Activated naive CD4-positive, alpha-beta T cell treated with anti-CD3 and anti-CD28 coated beads, Interleukin-2, amount 10 ng/mL, durations not matched to agents 5 hours and 36 hours (primary cell): ENCODE measurements around the gene PIP5K1A. TPM values are rescaled to one million over a fixed set of nuclear protein-coding genes. Genes with fewer than 3 reads are reported as not detected.

Experiments
- total RNA-seq, 2 experiments: library from RNA; stranded (reverse); gene quantifications; one replicate each; pipeline ENCODE4 v1.2.3, GENCODE V29; 2021

PIP5K1A gene
- total RNA-seq = 10 to 100 TPM; 57.7 to 59.3 TPM

DNA sequence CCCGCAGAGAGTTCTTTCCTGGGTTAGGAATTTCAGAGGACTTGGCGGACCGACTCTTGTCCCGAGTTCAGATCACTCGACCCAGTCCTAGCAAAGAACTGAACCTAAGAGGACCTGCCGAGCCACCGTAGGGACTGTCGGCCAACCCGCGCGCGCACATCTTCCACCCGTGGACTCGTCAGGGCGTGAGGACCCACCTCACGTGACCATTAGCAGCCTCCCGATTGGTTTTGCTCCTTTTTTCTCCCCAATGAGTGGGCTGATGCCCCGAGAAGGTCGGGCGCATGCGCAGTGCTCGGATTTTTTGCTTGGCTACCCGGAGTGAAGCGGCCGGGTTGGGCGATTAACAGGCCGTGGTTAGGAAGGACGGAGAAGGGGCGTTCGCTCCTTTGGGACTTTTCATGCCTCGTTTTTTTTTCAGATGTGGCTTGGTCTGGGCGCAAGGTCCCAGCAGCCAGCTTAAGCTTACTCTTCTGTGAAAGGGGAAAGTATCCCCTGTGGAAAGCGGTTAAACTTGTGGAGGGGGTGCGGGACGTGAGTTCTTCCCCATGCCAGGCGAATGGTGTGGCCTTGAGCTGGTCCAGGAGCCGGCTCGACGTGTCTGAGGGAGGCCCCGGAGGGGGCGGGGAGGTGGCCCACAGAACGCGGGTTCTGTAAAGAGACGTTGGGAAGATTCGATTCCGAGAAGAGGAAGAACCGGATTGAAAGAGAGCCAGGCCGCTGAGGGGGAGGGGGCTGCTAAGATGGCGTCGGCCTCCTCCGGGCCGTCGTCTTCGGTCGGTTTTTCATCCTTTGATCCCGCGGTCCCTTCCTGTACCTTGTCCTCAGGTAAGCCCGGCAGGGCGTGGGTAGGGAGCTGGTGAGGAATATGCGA, at the start of gene PIP5K1A:
PIP5K1A (plus strand) TSS at position 299 of the 874 bp plus-strand sequence; CDS start at position 744, 445 bp downstream.

GRCh38 chr1:151156515-151156819, 41.9 kb upstream of the PIP5K1A start, which contains the start of gene TNFAIP8L2:
TNFAIP8L2 (plus strand) TSS chr1:151156649; CDS start chr1:151158698, 2,049 bp downstream.

DNA sequence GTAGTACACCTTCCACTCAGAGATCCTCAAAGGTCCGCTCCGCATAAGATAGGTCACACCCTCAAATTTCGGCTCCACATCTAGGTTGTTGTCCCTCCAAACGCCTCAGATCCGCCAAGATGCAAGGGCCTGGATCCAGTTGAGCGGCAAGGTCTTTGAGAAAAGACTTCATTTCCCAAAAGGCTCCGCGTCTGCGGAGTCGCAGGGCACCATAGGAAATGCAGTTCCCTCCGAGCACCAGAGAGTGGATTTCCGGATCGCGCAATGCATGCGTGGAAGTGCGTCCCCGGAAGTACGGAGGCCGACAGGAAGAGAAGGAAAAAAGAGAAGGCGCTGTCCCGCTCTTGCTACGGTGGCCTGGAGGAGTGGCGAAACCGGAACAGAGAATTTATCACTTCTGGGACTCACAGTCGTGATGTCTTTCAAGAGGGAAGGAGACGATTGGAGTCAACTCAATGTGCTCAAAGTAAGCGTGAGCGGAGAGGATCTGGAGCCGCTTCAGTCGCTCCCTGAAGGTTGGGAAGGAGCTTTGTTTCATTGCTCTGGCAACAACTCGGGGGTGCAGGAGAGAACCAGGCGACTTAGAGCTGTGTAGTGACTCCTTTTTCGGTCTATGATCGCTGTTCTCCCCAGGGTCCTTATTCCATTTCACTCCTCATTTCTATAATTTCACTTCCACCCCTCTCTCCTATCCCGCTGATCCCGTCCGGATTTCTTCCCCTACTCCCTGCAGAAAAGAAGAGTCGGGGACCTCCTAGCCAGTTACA, 32.4 kb upstream of the PIP5K1A start, which contains the start of the genes LYSMD1 and SCNM1:
LYSMD1 (minus strand) TSS at position 165 of the 767 bp plus-strand sequence. CDS start 644 bp downstream, outside the sequence.
SCNM1 (plus strand) TSS at position 407 of the 767 bp plus-strand sequence; CDS start at position 416, 9 bp downstream.

DNA sequence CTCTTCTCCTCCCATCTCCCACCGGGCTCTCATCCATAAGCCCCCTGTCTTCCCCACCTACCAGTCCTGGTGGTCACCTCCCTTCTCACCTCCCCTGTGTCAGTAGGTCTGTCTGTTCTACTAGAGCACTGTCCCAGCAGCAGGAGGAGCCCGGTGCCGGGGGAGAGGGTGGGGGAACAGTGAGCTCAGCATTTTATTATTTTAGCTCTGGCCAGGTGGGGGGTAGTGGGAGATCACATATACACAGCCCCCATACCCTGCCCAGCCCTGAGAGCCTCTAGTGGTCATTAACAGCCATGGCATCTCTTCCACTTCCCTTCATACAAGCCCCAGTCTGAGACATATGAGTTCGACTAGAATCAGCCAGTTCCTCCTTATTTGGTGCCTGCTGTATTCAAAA, 22.5 kb upstream of the PIP5K1A start, which contains the start of gene TMOD4:
TMOD4 (minus strand) TSS at position 119 of the 400 bp plus-strand sequence. CDS start 1,106 bp downstream, outside the sequence.

GRCh38 chr1:151189637-151190445, 8.5 kb upstream of the PIP5K1A start, which contains the start of gene VPS72:
VPS72 (minus strand) TSS chr1:151190197; CDS start chr1:151190121, 76 bp downstream.

GRCh38 chr1:151254217-151255213, 56.2 kb downstream of the PIP5K1A start, which contains the start of gene PSMD4:
PSMD4 (plus strand) TSS chr1:151254734; CDS start chr1:151254783, 49 bp downstream.

DNA sequence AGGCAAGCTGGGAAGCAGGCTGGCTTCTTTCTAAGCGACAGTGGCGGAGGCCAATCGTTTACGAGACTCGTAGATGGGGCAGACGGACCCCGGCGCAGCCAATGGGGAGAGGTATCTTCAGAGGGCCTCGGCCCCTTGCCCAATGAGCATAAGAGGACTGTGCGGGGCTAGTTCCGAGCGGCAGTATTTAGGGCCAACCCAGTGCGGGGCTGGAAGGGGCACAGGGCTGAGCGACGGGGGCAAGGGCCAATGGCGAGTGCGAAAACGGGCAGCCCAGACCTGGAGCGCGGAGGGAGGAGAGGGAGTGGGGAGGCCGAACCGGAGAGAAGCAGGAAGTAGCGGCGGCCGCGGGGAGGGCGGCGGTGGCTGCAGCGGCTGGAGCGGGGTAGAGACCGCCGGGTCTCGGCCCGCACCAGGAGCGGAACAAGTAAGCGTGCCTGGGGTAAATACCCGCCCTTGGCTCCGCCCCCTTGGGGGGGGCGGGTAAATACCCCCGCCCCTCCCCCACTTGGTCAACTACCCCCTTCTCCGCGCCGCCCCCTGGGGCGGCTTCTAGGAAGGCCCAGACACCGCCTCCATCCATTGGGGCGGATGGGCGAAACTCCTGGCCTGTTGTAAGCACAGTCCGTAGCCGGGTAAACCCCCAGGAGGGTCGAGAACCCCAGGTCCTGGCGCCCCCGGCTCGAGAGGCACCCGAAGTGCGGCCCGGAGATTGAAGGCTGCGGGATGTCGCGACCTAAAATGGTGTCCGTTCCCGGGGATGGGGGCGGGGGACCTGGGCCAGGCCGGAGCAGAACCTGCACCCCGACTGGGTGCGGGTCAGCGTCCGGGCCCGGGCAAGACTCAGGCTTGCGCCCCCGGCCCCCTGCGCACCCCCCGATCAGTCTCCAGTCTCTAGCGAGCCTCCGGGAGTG, 83.9 kb downstream of the PIP5K1A start, which contains the start of gene ZNF687:
ZNF687 (plus strand) TSS at position 331 of the 914 bp plus-strand sequence. CDS start 3,993 bp downstream, outside the sequence.

Other genes starting within 250 kb of the PIP5K1A start
- 100 to 1,000 TPM; 152 to 153 TPM for gene CERS2, start 223.7 kb upstream of the PIP5K1A start, total RNA-seq
- gene ANXA9, start 216.3 kb upstream of the PIP5K1A start, total RNA-seq = not detected
- 10 to 100 TPM; 37.4 to 37.7 TPM for gene MINDY1, start 191.7 kb upstream of the PIP5K1A start, total RNA-seq
- 10 to 100 TPM; 18.5 to 20.5 TPM for gene PRUNE1, start 190.1 kb upstream of the PIP5K1A start, total RNA-seq
- 1 to 10 TPM; 1.0 to 1.1 TPM for gene BNIPL, start 162.0 kb upstream of the PIP5K1A start, total RNA-seq
- gene C1orf56, start 150.8 kb upstream of the PIP5K1A start, total RNA-seq = 1 to 10 TPM; 1.2 to 1.4 TPM
- gene CDC42SE1, start 138.9 kb upstream of the PIP5K1A start, total RNA-seq = 100 to 1,000 TPM; 362 to 368 TPM
- gene MLLT11, start 138.2 kb upstream of the PIP5K1A start, total RNA-seq = 1 to 10 TPM; 4.0 to 4.1 TPM
- 10 to 100 TPM; 27.7 to 30.6 TPM for gene GABPB2, start 127.8 kb upstream of the PIP5K1A start, total RNA-seq
- gene SEMA6C, start 51.9 kb upstream of the PIP5K1A start, total RNA-seq = 1 to 10 TPM; 3.6 to 3.8 TPM
- 10 to 100 TPM; 41.8 to 42.4 TPM for gene TNFAIP8L2, start 41.9 kb upstream of the PIP5K1A start, total RNA-seq
- 1 to 10 TPM; 2.7 to 3.1 TPM for gene LYSMD1, start 32.6 kb upstream of the PIP5K1A start, total RNA-seq
- 10 to 100 TPM; 59.5 to 61.1 TPM for gene SCNM1, start 32.4 kb upstream of the PIP5K1A start, total RNA-seq
- 1 to 10 TPM; 3.2 to 4.4 TPM for gene TMOD4, start 22.6 kb upstream of the PIP5K1A start, total RNA-seq
- 10 to 100 TPM; 74.6 to 77.0 TPM for gene VPS72, start 8.4 kb upstream of the PIP5K1A start, total RNA-seq
- gene PSMD4, start 56.2 kb downstream of the PIP5K1A start, total RNA-seq = 100 to 1,000 TPM; 163 to 173 TPM
- 10 to 100 TPM; 27.7 to 27.9 TPM for gene ZNF687, start 83.7 kb downstream of the PIP5K1A start, total RNA-seq
- 10 to 100 TPM; 65.2 to 65.6 TPM for gene PI4KB, start 128.9 kb downstream of the PIP5K1A start, total RNA-seq
- 10 to 100 TPM; 66.6 to 69.5 TPM for gene RFX5, start 148.7 kb downstream of the PIP5K1A start, total RNA-seq
- not detected for gene SELENBP1, start 174.2 kb downstream of the PIP5K1A start, total RNA-seq
- 100 to 1,000 TPM; 277 to 279 TPM for gene PSMB4, start 201.0 kb downstream of the PIP5K1A start, total RNA-seq